Breast epithelium (tissue), 4 donors: Measurements from ENCODE around the gene FAM50A. TPM values are rescaled to one million over a fixed set of nuclear protein-coding genes. Genes with fewer than 3 reads are reported as not detected.
"Not testable (repeated sequence)": the region's sequence is repeated elsewhere in the genome, so short reads cannot be mapped to it uniquely, and the experiment has no call there.

Experiments
- DNase-seq, 2 donors: peaks; one replicate each; pipeline ENCODE4 v3.0.0-alpha.2; 2019; ENCODE audit warnings: low spot score in 2 of 2
- H3K27ac ChIP-seq, 2 donors: fragments of 200-600 bp; sonication (generic) in 1 of 2; one replicate each; pipeline ENCODE4 v1.5.1; 2016 to 2019; ENCODE audit warnings: mild to moderate bottlenecking in 1 of 2
- H3K27me3 ChIP-seq, 2 donors: fragments of 200-600 bp; sonication (generic) in 1 of 2; one replicate each; pipeline versions ENCODE4 v1.5.1 to v1.6.0; 2017 to 2019; ENCODE audit warnings: control low read depth in 1 of 2, mild to moderate bottlenecking in 1 of 2
- H3K36me3 ChIP-seq: fragments of 200-600 bp; one replicate; pipeline ENCODE4 v1.5.1; 2019
- H3K4me1 ChIP-seq, 2 donors: fragments of 200-600 bp; sonication (generic); one replicate each; pipeline ENCODE4 v1.5.1; 2016 to 2019; ENCODE audit warnings: control low read depth in 1 of 2
- H3K4me3 ChIP-seq, 3 donors: fragments of 200-600 bp; sonication (generic); 1 replicate in 2 of 3; 2 replicates in 1 of 3; pipeline ENCODE4 v1.5.1; 2016 to 2019; ENCODE audit warnings: mild to moderate bottlenecking in 3 of 3, moderate library complexity in 2 of 3
- H3K9me3 ChIP-seq, 2 donors: fragments of 200-600 bp; sonication (generic) in 1 of 2; one replicate each; pipeline ENCODE4 v1.5.1; 2016 to 2019; ENCODE audit warnings: control low read depth in 1 of 2
- POLR2A ChIP-seq: fragments of 450-650 bp; IDR thresholded peaks from one replicate; pipeline ENCODE4 v1.6.1; 2016; ENCODE audit warnings: antibody characterized with exemption, mild to moderate bottlenecking, moderate library complexity
- POLR2AphosphoS5 ChIP-seq, 3 donors: sonication (generic); formaldehyde crosslinking; IDR thresholded peaks; one replicate each; pipeline ENCODE4 v1.6.1; 2017; ENCODE audit warnings: antibody characterized with exemption in 3 of 3
- intact Hi-C: fragments of 100-400 bp; cut with DNase I; formaldehyde crosslinking; loops from one replicate; pipeline ENCODE4 v1.15.1; 2023; ENCODE audit warnings: low total_unique reads
- total RNA-seq, 3 donors: library from RNA; depleted of rRNA; stranded (reverse); fragments of >200 nt; gene quantifications; one replicate each; pipeline ENCODE4 v1.1.0, GENCODE V29; 2016
- TF ChIP-seq, protein P1 (sequence below), 3 donors: fragments of 450-650 bp; IDR thresholded peaks; one replicate each; pipeline ENCODE4 v1.5.1; 2016 to 2017; ENCODE audit warnings: antibody characterized with exemption in 3 of 3, mild to moderate bottlenecking in 3 of 3, moderate library complexity in 3 of 3

The FAM50A gene
- total RNA-seq, 3 donors from 2014 or later: 30.7 to 94.4 (median 64.2) TPM

DNA sequence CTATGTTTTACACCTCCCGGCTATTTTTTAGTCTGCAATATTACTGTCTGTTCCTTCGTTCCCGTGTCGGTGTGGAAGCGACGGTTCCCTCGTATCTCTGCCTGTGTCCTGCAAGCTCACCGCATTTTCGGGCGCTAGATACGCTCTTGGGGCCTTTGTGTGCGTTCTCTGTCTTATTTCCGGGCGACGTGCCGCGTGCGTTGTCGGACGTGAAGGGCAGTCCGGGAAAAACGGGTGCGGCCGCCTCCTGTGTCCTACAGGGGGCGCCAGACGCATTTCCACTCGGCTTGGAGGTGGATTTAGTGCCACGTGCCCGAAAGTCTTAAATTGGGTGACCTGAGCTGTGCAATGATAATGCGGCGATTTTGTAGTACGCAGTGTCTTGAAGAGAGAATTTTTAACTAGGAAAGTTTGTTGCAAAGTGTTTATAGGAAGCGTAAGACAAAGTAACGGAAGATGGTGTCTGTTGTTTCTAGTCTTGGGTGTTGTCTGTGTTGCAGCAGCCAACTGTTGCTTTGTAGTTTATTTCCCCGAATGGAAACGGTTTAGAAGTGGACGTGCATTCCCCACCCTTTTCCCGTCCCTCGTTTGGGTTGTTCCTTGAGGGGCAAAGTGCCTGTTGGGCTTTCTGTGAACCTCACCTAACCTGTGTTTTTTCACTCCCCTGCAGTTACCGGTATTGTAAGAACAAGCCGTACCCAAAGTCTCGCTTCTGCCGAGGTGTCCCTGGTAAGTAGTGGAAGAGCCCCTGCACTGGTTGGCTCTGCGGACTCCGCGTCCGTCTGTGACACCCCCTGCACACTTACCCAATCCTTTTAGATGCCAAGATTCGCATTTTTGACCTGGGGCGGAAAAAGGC is 45.0 kb upstream of the FAM50A start:
- peaks cover 0 to 13% of the 10 kb centered on the region in 2 donors for H3K27me3 ChIP-seq
- no peaks in the 10 kb centered on the region for H3K9me3 ChIP-seq
- DNase-seq: peak; percentile 82 to 86
- H3K4me1 ChIP-seq: no peaks in the 10 kb centered on the region
- no peaks in the 10 kb centered on the region for H3K36me3 ChIP-seq
- peak overlapping the region; percentile 96 to 97 for H3K27ac ChIP-seq
- intact Hi-C loops: no loop called here
- peak overlapping the region; percentile 69 to 84 (median 72) for H3K4me3 ChIP-seq
- TF ChIP-seq POLR2AphosphoS5 (IDR thresholded peaks at IDR 0.05): no peak
- TF ChIP-seq, protein P1, sequence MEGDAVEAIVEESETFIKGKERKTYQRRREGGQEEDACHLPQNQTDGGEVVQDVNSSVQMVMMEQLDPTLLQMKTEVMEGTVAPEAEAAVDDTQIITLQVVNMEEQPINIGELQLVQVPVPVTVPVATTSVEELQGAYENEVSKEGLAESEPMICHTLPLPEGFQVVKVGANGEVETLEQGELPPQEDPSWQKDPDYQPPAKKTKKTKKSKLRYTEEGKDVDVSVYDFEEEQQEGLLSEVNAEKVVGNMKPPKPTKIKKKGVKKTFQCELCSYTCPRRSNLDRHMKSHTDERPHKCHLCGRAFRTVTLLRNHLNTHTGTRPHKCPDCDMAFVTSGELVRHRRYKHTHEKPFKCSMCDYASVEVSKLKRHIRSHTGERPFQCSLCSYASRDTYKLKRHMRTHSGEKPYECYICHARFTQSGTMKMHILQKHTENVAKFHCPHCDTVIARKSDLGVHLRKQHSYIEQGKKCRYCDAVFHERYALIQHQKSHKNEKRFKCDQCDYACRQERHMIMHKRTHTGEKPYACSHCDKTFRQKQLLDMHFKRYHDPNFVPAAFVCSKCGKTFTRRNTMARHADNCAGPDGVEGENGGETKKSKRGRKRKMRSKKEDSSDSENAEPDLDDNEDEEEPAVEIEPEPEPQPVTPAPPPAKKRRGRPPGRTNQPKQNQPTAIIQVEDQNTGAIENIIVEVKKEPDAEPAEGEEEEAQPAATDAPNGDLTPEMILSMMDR (IDR thresholded peaks at IDR 0.05): peak; percentile 67 to 81 (median 71)
- no peak for TF ChIP-seq POLR2A

- TF ChIP-seq, protein P1 (IDR thresholded peaks at IDR 0.05): no peak
- TF ChIP-seq POLR2AphosphoS5 (IDR thresholded peaks at IDR 0.05): peak in 1 of 3 donors; percentile 12
- DNase-seq: no peak
- H3K27me3 ChIP-seq: peaks cover 0 to 17% of the 10 kb centered on the region in 2 donors
- intact Hi-C loops: no loop called here
- H3K27ac ChIP-seq: peak overlapping the region; percentile 96 to 97
- H3K36me3 ChIP-seq: no peaks in the 10 kb centered on the region
- peak overlapping the region; percentile 69 to 84 (median 72) for H3K4me3 ChIP-seq
- H3K9me3 ChIP-seq: no peaks in the 10 kb centered on the region
- H3K4me1 ChIP-seq: no peaks in the 10 kb centered on the region
These were observed 44.2 kb upstream of the FAM50A start for GRCh38 chrX:154399527-154400368.

DNA sequence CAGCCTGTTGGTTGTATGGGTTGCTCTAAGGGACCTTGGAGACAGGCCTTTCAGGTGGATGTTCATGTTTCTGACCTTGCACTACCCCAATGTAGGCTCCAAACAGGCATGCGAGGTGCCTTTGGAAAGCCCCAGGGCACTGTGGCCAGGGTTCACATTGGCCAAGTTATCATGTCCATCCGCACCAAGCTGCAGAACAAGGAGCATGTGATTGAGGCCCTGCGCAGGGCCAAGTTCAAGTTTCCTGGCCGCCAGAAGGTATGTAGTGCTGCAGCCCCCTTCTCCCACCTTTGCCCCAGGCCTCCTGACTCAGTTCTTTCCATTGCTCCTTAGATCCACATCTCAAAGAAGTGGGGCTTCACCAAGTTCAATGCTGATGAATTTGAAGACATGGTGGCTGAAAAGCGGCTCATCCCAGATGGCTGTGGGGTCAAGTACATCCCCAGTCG is 43.5 kb upstream of the FAM50A start:
- intact Hi-C loops, H3K9me3 ChIP-seq, H3K4me1 ChIP-seq, DNase-seq, H3K36me3 ChIP-seq: not testable (repeated sequence)
- Histone ChIP-seq H3K27ac (peak overlapping the region in 1 of 2 donors; percentile 66), H3K27me3 (peaks cover 0 to 18% of the 10 kb centered on the region in 2 donors), H3K4me3 (peak overlapping the region in 1 of 3 donors; percentile 84)

- peak overlapping the region in 1 of 2 donors; percentile 22 for H3K27ac ChIP-seq
- no peaks in the 10 kb centered on the region for H3K9me3 ChIP-seq
- no peaks in the 10 kb centered on the region for H3K4me1 ChIP-seq
- intact Hi-C loops: no loop called here
- no peaks in the 10 kb centered on the region for H3K36me3 ChIP-seq
- DNase-seq: no peak
- no peak overlapping the region for H3K4me3 ChIP-seq
- H3K27me3 ChIP-seq: peaks cover 0 to 18% of the 10 kb centered on the region in 2 donors
- peak in 1 of 3 donors; percentile 47 for TF ChIP-seq POLR2AphosphoS5 (IDR thresholded peaks at IDR 0.05)
- TF ChIP-seq, protein P1 (IDR thresholded peaks at IDR 0.05): no peak
- no peak for TF ChIP-seq POLR2A
These were observed 42.7 kb upstream of the FAM50A start for GRCh38 chrX:154401045-154401799.

DNA sequence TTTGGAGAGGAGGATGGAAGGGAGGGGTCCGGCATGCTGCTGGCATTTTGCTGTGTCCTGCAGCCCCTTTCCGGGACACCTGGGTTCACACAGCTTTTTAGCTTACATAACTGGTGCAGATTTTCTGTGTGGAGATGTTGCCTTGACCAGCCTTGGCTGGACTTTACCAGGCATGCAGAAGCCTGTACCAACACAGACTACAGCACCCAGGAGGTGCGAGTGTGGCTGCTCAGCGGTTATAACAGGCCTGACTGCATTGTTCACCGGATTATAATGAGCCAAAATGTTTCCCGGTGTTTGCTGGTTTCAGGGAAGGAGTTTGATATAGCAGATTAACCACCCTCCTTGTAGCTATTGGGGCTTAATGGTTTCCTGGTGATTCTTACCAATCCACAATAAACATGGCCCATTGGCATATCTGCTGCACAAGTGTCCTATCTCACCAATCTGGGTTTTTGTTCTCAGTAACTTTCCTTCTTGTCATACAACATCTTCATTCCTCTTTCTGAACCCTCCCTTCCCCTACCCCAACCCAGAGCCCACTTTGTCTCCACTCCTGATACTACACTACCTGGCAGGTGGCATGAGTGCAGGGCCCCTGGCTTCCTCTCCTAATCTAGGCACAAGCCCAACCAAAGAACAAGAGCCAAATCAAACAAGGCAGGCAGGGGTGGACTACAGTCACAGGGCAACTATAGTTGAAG is 41.9 kb upstream of the FAM50A start:
- no peak for DNase-seq
- H3K9me3 ChIP-seq: no peaks in the 10 kb centered on the region
- no peaks in the 10 kb centered on the region for H3K4me1 ChIP-seq
- H3K4me3 ChIP-seq: no peak overlapping the region
- TF ChIP-seq POLR2AphosphoS5 (IDR thresholded peaks at IDR 0.05) (no peak), POLR2A (no peak)
- TF ChIP-seq, protein P1 (IDR thresholded peaks at IDR 0.05): no peak
- intact Hi-C loops: no loop called here
- no peaks in the 10 kb centered on the region for H3K36me3 ChIP-seq
- H3K27ac ChIP-seq: peak overlapping the region; percentile 50 to 55
- peaks cover 0 to 18% of the 10 kb centered on the region in 2 donors for H3K27me3 ChIP-seq
